SK-N-MC (cell line): ENCODE results near the gene P4HTM.
A peak's percentile ranks its signal among the peaks of the same experiment; 100 is the strongest.

Experiments used
- DNase-seq: peaks from one replicate; pipeline ENCODE4 v3.0.0-alpha.2; 2011; ENCODE audit warnings: low read depth, low spot score
- H3K27ac ChIP-seq: fragments of 200-600 bp; sonication (generic); 2 replicates; pipeline ENCODE4 v1.5.1; 2016; ENCODE audit warnings: mixed run types
- H3K36me3 ChIP-seq: fragments of 200-600 bp; sonication (generic); 2 replicates; pipeline ENCODE4 v1.6.1; 2017; ENCODE audit warnings: antibody characterized with exemption, low read length, mixed read lengths; ENCODE audit not compliant: insufficient read depth
- H3K4me3 ChIP-seq: fragments of 200-600 bp; sonication (generic); 2 replicates; pipeline ENCODE4 v1.5.1; 2016
- H3K9ac ChIP-seq: fragments of 200-600 bp; sonication (generic); 2 replicates; pipeline ENCODE4 v1.8.0; 2017; ENCODE audit warnings: mixed run types, mixed read lengths; ENCODE audit not compliant: insufficient read length
- H3K9me3 ChIP-seq: fragments of 200-600 bp; sonication (generic); 2 replicates; pipeline ENCODE4 v1.6.1; 2017; ENCODE audit warnings: low read depth, mild to moderate bottlenecking, antibody characterized with exemption, low read length, moderate library complexity, mixed read lengths
- EZH2 ChIP-seq: fragments of 200-600 bp; sonication (generic); IDR thresholded peaks from one replicate; pipeline ENCODE4 v1.6.1; 2017; ENCODE audit warnings: antibody characterized with exemption
- FOXP2 ChIP-seq: optimal IDR thresholded peaks from 2 replicates; pipeline ENCODE3; 2011; ENCODE audit warnings: mild to moderate bottlenecking, moderate library complexity; ENCODE audit not compliant: insufficient read depth; ENCODE audit errors: extremely low read length, control extremely low read depth
- POLR2AphosphoS5 ChIP-seq: IDR thresholded peaks from 2 replicates; pipeline ENCODE4 v1.6.1; 2012; ENCODE audit warnings: mild to moderate bottlenecking, low read depth, low read length, borderline replicate concordance

Gene P4HTM

DNA sequence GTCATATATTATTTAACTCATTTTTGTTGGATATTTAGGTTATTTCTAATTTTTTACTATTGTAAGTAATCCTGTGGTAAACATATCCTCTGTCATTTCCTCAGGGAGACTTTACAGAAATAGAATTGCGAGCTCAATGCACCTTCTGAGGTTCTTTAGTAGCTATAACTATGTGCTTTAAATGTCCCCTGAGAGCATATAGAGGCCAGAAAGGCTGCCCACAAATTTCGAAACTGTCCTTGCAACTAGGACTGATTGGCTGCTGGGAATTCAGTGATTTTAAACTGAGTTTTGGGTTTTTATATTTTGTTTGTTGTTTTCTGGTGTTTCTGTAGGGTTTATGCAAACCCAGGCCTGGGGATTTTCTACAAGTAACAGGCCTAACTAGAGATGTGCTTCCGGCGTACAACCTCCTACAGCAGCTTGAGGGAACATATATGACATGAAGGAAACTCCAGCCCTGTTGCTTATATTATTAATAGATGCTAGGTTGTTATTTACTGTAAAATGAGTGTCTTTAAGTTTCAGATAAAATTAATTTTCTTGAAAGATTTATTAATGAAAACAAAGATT is 29.1 kb upstream of the P4HTM start:
- H3K27ac ChIP-seq, result peak overlapping the region; percentile 21; the same call in 1 of the 2 replicates
- TF ChIP-seq FOXP2, result no peak
- TF ChIP-seq EZH2, result no peak
- no peak for TF ChIP-seq POLR2AphosphoS5

GRCh38 chr3:48962340-48962739 is 27.7 kb upstream of the P4HTM start:
- no peak overlapping the region for H3K27ac ChIP-seq
- H3K9me3 ChIP-seq, result no peaks in the 10 kb centered on the region
- TF ChIP-seq POLR2AphosphoS5 (no peak), FOXP2 (no peak), EZH2 (no peak)
- DNase-seq, result no peak
- no peak overlapping the region for H3K9ac ChIP-seq
- peaks cover 12% of the 10 kb centered on the region; the same call in 1 of the 2 replicates for H3K36me3 ChIP-seq
- no peak overlapping the region for H3K4me3 ChIP-seq

More for the DNA sequence above, 29.1 kb upstream of the P4HTM start:
- no peak for DNase-seq
- Histone ChIP-seq H3K9ac (no peak overlapping the region), H3K36me3 (peaks cover 6% of the 10 kb centered on the region; the same call in 1 of the 2 replicates), H3K4me3 (no peak overlapping the region), H3K9me3 (no peaks in the 10 kb centered on the region)

- H3K36me3 ChIP-seq, result peaks cover 14% of the 10 kb centered on the region; the same call in 1 of the 2 replicates
- H3K27ac ChIP-seq, result no peak overlapping the region
- DNase-seq, result no peak
- no peak overlapping the region for H3K9ac ChIP-seq
- TF ChIP-seq POLR2AphosphoS5, result no peak
- no peak for TF ChIP-seq FOXP2
- no peak for TF ChIP-seq EZH2
- H3K9me3 ChIP-seq, result no peaks in the 10 kb centered on the region
- no peak overlapping the region for H3K4me3 ChIP-seq
These were observed 27.1 kb upstream of the P4HTM start for GRCh38 chr3:48962939-48963338.

DNA sequence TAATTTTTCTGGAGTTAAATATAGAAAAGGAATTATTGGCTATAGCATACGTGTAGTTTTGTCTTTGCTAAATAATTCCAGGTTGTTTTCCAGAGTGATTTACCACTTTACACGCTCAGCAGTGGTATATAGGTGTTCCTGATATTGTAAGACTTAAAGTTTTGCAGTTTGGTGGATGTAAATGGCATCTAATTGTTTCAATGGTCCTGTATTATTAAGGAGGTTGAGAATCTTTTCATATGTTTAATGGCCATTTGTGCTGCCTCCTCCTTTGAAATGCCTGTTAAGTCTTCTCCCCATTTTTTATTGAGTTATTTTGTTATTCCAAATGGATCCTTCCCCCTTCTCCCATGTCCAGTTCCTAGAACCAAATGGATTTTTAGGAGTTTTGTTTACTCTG is 26.4 kb upstream of the P4HTM start:
- DNase-seq, result no peak
- no peak overlapping the region for H3K9ac ChIP-seq
- H3K9me3 ChIP-seq, result no peaks in the 10 kb centered on the region
- H3K4me3 ChIP-seq, result no peak overlapping the region
- H3K36me3 ChIP-seq, result peaks cover 12% of the 10 kb centered on the region; the same call in 1 of the 2 replicates
- TF ChIP-seq FOXP2 (no peak), POLR2AphosphoS5 (no peak), EZH2 (no peak)
- no peak overlapping the region for H3K27ac ChIP-seq

- no peak overlapping the region for H3K27ac ChIP-seq
- H3K36me3 ChIP-seq, result peaks cover 24% of the 10 kb centered on the region; the same call in 1 of the 2 replicates
- H3K4me3 ChIP-seq, result no peak overlapping the region
- DNase-seq, result no peak
- TF ChIP-seq EZH2, result no peak
- no peak for TF ChIP-seq FOXP2
- TF ChIP-seq POLR2AphosphoS5, result no peak
- H3K9ac ChIP-seq, result no peak overlapping the region
- H3K9me3 ChIP-seq, result no peaks in the 10 kb centered on the region
These were observed 23.7 kb upstream of the P4HTM start for GRCh38 chr3:48966367-48966766.

DNA sequence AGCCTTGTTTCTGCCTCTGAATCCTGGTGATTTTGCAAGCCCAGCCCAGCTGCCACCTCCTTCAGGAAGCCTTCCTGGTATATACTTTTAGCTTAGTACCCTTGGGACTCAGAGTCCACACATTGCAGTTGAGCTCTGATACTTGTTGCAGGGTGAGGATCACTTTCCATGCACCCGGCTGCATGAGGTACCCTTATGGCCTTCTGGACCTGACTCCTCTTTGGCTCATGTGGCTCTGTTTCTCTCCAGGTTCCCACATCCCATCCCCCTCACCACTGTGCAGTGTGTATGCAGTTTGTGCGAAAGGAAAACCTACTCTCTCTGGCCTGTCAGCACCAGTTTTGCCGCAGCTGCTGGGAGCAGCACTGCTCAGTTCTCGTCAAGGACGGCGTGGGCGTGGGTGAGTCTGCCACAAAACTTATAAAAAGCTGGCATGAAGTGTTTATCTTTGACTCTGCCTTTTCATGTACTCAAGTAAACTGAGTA is 23.1 kb upstream of the P4HTM start:
- DNase-seq, result no peak
- no peak for TF ChIP-seq POLR2AphosphoS5
- TF ChIP-seq EZH2, result no peak
- TF ChIP-seq FOXP2, result no peak
- Histone ChIP-seq H3K36me3 (peaks cover 29% of the 10 kb centered on the region; the same call in 1 of the 2 replicates), H3K4me3 (no peak overlapping the region), H3K9ac (no peak overlapping the region), H3K9me3 (no peaks in the 10 kb centered on the region), H3K27ac (no peak overlapping the region)

DNA sequence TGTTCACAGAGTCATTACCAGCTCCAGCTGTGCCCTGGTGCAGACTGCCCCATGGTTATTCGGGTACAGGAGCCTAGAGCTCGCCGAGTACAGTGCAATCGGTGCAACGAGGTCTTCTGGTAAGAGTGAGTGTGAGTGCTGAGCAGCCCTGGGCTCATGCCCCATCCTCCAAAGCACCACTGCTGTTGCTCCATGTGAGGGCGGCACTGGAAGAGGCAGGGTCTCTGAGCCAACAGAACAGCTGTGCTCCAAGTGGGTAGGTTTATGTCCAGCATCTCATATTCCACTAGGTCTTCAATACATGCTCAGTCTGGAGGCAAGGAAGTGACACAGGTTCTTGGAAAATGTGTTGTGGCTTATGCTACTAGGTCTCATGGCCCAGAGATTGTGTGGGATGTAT is 19.5 kb upstream of the P4HTM start:
- TF ChIP-seq EZH2, result no peak
- no peak for TF ChIP-seq FOXP2
- TF ChIP-seq POLR2AphosphoS5, result no peak
- peaks cover 42% of the 10 kb centered on the region; the same call in 1 of the 2 replicates for H3K36me3 ChIP-seq
- no peak overlapping the region for H3K4me3 ChIP-seq
- H3K27ac ChIP-seq, result no peak overlapping the region
- no peaks in the 10 kb centered on the region for H3K9me3 ChIP-seq
- DNase-seq, result no peak
- no peak overlapping the region for H3K9ac ChIP-seq

DNA sequence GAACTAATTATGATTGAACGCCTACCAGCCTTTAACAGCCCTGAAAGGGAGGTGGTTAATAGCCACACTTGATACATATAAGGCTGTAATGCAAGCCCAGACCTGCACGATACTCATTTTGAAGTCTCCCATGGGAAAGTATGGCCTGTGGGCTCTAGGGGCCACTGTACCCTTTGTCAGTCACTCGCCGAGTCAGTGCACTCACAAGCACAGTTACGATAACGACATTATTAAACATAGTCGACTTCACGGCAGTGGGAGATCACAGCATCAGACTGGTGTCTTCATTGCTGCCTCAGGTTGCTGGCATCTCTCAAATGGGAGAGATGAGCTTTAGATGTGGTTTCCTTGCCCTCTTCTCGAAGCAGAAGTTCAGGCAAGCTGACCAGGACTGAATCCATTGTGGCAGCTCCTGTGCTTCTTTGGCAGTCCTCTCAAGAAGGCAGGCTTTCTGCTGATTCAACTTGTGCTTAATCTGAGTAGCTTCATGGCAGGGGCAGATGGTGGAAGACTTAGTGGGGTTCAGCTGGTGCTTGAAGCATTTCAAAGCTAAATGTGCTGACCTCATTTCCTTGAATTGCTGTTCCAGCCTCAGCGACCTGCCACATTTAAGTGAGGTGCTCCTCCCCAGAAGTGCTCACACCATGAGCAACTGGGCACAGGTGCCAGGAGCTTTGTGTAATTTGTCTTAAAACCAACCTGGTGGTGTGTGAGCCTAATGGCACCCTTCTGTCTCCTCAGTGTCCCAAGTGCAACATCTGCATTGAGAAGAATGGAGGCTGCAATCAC is 15.8 kb upstream of the P4HTM start:
- TF ChIP-seq EZH2, result no peak
- TF ChIP-seq FOXP2, result no peak
- TF ChIP-seq POLR2AphosphoS5, result no peak
- peaks cover 33% of the 10 kb centered on the region; the same call in 1 of the 2 replicates for H3K36me3 ChIP-seq
- no peaks in the 10 kb centered on the region for H3K9me3 ChIP-seq
- no peak overlapping the region for H3K4me3 ChIP-seq
- no peak overlapping the region for H3K9ac ChIP-seq
- DNase-seq, result no peak
- H3K27ac ChIP-seq, result no peak overlapping the region
